SK-N-SH treated with all-trans-retinoic acid at 6 μM for 48 hours (cell line): Measurements from ENCODE around the gene FGF19.

Experiments used
- ATAC-seq: fragments of 200-7000 bp; cut with Tn5 transposase; 3 replicates; pipeline ENCODE4 v1.9.1; 2020; ENCODE audit warnings: mild to moderate bottlenecking, moderate library complexity
- BACH2 ChIP-seq: fragments of 250-450 bp; sonication (Bioruptor Pico); IDR thresholded peaks from 2 replicates; pipeline ENCODE4 v1.9.0; 2021; ENCODE audit warnings: mild to moderate bottlenecking, borderline replicate concordance
- CREB5 ChIP-seq: fragments of 250-450 bp; sonication (Bioruptor Pico); IDR thresholded peaks from 2 replicates; pipeline ENCODE4 v1.5.1; 2020; ENCODE audit warnings: low read depth, mild to moderate bottlenecking, moderate library complexity
- CSDC2 ChIP-seq: fragments of 250-450 bp; sonication (Bioruptor Pico); IDR thresholded peaks from 2 replicates; pipeline ENCODE4 v1.5.0; 2020; ENCODE audit warnings: mild to moderate bottlenecking, moderate library complexity
- ESRRG ChIP-seq: fragments of 250-450 bp; sonication (Bioruptor Pico); IDR thresholded peaks from 2 replicates; pipeline ENCODE4 v1.6.1; 2021; ENCODE audit warnings: mild to moderate bottlenecking
- GLIS3 ChIP-seq: fragments of 250-450 bp; sonication (Bioruptor Pico); IDR thresholded peaks from 2 replicates; pipeline ENCODE4 v1.5.0; 2020; ENCODE audit warnings: mild to moderate bottlenecking, moderate library complexity
- ISL1 ChIP-seq: fragments of 250-450 bp; sonication (Bioruptor Pico); IDR thresholded peaks from 2 replicates; pipeline ENCODE4 v2.1.2; 2022; ENCODE audit warnings: mild to moderate bottlenecking, moderate library complexity
- OSR1 ChIP-seq: fragments of 250-450 bp; sonication (Bioruptor Pico); IDR thresholded peaks from 2 replicates; pipeline ENCODE4 v1.8.0; 2022; ENCODE audit warnings: moderate library complexity, mild to moderate bottlenecking, inconsistent platforms
- PPARA ChIP-seq: fragments of 250-450 bp; sonication (Bioruptor Pico); IDR thresholded peaks from 2 replicates; pipeline ENCODE4 v1.5.0; 2020; ENCODE audit warnings: mild to moderate bottlenecking, borderline replicate concordance
- RARB ChIP-seq: fragments of 250-450 bp; sonication (Bioruptor Pico); IDR thresholded peaks from 2 replicates; pipeline ENCODE4 v1.8.0; 2021; ENCODE audit warnings: mild to moderate bottlenecking, moderate library complexity
- SNAI2 ChIP-seq: fragments of 250-450 bp; sonication (Bioruptor Pico); IDR thresholded peaks from 2 replicates; pipeline ENCODE4 v1.5.0; 2020; ENCODE audit warnings: mild to moderate bottlenecking, moderate library complexity
- TCF4 ChIP-seq: fragments of 250-450 bp; sonication (Bioruptor Pico); IDR thresholded peaks from 2 replicates; pipeline ENCODE4 v1.8.0; 2021; ENCODE audit warnings: mild to moderate bottlenecking, moderate library complexity, borderline replicate concordance
- TOX ChIP-seq: fragments of 250-450 bp; sonication (Bioruptor Pico); IDR thresholded peaks from 2 replicates; pipeline ENCODE4 v1.8.0; 2021; ENCODE audit warnings: mild to moderate bottlenecking, moderate library complexity, borderline replicate concordance
- ZFP30 ChIP-seq: fragments of 450-650 bp; formaldehyde crosslinking; IDR thresholded peaks from 2 replicates; pipeline ENCODE4 v1.5.0; 2022; ENCODE audit warnings: mild to moderate bottlenecking, moderate library complexity
- ZNF565 ChIP-seq: fragments of 450-650 bp; formaldehyde crosslinking; conservative IDR thresholded peaks from 2 replicates; pipeline ENCODE4 v1.5.0; 2020; ENCODE audit warnings: low read depth, mild to moderate bottlenecking, moderate library complexity
- ZNF8 ChIP-seq: fragments of 450-650 bp; formaldehyde crosslinking; IDR thresholded peaks from 2 replicates; pipeline ENCODE4 v1.5.0; 2020; ENCODE audit warnings: mild to moderate bottlenecking, moderate library complexity
- TF ChIP-seq, protein P1 (sequence below): fragments of 250-450 bp; sonication (Bioruptor Pico); IDR thresholded peaks from 2 replicates; pipeline ENCODE4 v1.5.0; 2020; ENCODE audit warnings: mild to moderate bottlenecking, moderate library complexity
- TF ChIP-seq, protein P2 (sequence below): fragments of 250-450 bp; sonication (Bioruptor Pico); IDR thresholded peaks from 2 replicates; pipeline ENCODE4 v1.8.0; 2021; ENCODE audit warnings: low read depth, mild to moderate bottlenecking, moderate library complexity, borderline replicate concordance
- TF ChIP-seq, protein P3 (sequence below): fragments of 250-450 bp; sonication (Bioruptor Pico); IDR thresholded peaks from 2 replicates; pipeline ENCODE4 v1.5.1; 2021; ENCODE audit warnings: mild to moderate bottlenecking, moderate library complexity
- TF ChIP-seq, protein P4 (sequence below): fragments of 250-450 bp; sonication (Bioruptor Pico); IDR thresholded peaks from 2 replicates; pipeline ENCODE4 v1.8.0; 2020; ENCODE audit warnings: mild to moderate bottlenecking, moderate library complexity, borderline replicate concordance

The FGF19 gene

GRCh38 chr11:69684651-69685050 is 19.2 kb downstream of the FGF19 start (continued):
- TF ChIP-seq, protein P1, sequence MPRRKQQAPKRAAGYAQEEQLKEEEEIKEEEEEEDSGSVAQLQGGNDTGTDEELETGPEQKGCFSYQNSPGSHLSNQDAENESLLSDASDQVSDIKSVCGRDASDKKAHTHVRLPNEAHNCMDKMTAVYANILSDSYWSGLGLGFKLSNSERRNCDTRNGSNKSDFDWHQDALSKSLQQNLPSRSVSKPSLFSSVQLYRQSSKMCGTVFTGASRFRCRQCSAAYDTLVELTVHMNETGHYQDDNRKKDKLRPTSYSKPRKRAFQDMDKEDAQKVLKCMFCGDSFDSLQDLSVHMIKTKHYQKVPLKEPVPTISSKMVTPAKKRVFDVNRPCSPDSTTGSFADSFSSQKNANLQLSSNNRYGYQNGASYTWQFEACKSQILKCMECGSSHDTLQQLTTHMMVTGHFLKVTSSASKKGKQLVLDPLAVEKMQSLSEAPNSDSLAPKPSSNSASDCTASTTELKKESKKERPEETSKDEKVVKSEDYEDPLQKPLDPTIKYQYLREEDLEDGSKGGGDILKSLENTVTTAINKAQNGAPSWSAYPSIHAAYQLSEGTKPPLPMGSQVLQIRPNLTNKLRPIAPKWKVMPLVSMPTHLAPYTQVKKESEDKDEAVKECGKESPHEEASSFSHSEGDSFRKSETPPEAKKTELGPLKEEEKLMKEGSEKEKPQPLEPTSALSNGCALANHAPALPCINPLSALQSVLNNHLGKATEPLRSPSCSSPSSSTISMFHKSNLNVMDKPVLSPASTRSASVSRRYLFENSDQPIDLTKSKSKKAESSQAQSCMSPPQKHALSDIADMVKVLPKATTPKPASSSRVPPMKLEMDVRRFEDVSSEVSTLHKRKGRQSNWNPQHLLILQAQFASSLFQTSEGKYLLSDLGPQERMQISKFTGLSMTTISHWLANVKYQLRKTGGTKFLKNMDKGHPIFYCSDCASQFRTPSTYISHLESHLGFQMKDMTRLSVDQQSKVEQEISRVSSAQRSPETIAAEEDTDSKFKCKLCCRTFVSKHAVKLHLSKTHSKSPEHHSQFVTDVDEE (CRISPR knock-in tag): no peak
- TF ChIP-seq BACH2 (no peak), ZNF565 (CRISPR knock-in tag) (no peak), CSDC2 (CRISPR knock-in tag) (no peak)

- no peak for TF ChIP-seq SNAI2 (CRISPR knock-in tag)
- TF ChIP-seq ZNF8 (CRISPR knock-in tag): no peak
- TF ChIP-seq, protein P2, sequence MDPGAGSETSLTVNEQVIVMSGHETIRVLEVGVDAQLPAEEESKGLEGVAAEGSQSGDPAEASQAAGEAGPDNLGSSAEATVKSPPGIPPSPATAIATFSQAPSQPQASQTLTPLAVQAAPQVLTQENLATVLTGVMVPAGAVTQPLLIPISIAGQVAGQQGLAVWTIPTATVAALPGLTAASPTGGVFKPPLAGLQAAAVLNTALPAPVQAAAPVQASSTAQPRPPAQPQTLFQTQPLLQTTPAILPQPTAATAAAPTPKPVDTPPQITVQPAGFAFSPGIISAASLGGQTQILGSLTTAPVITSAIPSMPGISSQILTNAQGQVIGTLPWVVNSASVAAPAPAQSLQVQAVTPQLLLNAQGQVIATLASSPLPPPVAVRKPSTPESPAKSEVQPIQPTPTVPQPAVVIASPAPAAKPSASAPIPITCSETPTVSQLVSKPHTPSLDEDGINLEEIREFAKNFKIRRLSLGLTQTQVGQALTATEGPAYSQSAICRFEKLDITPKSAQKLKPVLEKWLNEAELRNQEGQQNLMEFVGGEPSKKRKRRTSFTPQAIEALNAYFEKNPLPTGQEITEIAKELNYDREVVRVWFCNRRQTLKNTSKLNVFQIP (CRISPR knock-in tag): no peak
- TF ChIP-seq RARB (CRISPR knock-in tag): no peak
- TF ChIP-seq BACH2: no peak
- no peak for TF ChIP-seq CREB5 (CRISPR knock-in tag)
- TF ChIP-seq OSR1 (CRISPR knock-in tag): no peak
- no peak for TF ChIP-seq TOX (CRISPR knock-in tag)
- TF ChIP-seq, protein P1 (CRISPR knock-in tag): no peak
- TF ChIP-seq, protein P3, sequence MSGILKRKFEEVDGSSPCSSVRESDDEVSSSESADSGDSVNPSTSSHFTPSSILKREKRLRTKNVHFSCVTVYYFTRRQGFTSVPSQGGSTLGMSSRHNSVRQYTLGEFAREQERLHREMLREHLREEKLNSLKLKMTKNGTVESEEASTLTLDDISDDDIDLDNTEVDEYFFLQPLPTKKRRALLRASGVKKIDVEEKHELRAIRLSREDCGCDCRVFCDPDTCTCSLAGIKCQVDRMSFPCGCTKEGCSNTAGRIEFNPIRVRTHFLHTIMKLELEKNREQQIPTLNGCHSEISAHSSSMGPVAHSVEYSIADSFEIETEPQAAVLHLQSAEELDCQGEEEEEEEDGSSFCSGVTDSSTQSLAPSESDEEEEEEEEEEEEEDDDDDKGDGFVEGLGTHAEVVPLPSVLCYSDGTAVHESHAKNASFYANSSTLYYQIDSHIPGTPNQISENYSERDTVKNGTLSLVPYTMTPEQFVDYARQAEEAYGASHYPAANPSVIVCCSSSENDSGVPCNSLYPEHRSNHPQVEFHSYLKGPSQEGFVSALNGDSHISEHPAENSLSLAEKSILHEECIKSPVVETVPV (CRISPR knock-in tag): no peak
- TF ChIP-seq ZFP30: no peak
- TF ChIP-seq, protein P4, sequence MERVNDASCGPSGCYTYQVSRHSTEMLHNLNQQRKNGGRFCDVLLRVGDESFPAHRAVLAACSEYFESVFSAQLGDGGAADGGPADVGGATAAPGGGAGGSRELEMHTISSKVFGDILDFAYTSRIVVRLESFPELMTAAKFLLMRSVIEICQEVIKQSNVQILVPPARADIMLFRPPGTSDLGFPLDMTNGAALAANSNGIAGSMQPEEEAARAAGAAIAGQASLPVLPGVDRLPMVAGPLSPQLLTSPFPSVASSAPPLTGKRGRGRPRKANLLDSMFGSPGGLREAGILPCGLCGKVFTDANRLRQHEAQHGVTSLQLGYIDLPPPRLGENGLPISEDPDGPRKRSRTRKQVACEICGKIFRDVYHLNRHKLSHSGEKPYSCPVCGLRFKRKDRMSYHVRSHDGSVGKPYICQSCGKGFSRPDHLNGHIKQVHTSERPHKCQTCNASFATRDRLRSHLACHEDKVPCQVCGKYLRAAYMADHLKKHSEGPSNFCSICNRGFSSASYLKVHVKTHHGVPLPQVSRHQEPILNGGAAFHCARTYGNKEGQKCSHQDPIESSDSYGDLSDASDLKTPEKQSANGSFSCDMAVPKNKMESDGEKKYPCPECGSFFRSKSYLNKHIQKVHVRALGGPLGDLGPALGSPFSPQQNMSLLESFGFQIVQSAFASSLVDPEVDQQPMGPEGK: no peak
- no peak for TF ChIP-seq ESRRG (CRISPR knock-in tag)
- TF ChIP-seq GLIS3 (CRISPR knock-in tag): no peak
- no peak for TF ChIP-seq CSDC2 (CRISPR knock-in tag)
- TF ChIP-seq TCF4 (CRISPR knock-in tag): no peak
- TF ChIP-seq ISL1 (CRISPR knock-in tag): no peak
- TF ChIP-seq ZNF565 (CRISPR knock-in tag): no peak
- TF ChIP-seq PPARA (CRISPR knock-in tag): no peak
- ATAC-seq: peak; percentile 32; the same call in 1 of the 3 replicates
These were observed 20.0 kb downstream of the FGF19 start for GRCh38 chr11:69683764-69684333.
